Upper lobe of right lung (tissue), 1 donor: ENCODE results near the gene FSHB. TPM values are rescaled to one million over a fixed set of nuclear protein-coding genes. Genes with fewer than 3 reads are reported as not detected.

ENCODE experiments used
- ATAC-seq: fragments of 200-7000 bp; cut with Tn5 transposase; one replicate; pipeline ENCODE4 v1.9.1; 2020; ENCODE audit warnings: mild to moderate bottlenecking, moderate library complexity
- DNase-seq: peaks from one replicate; pipeline ENCODE4 v3.0.0-alpha.2; 2020
- H3K27ac ChIP-seq: fragments of 200-600 bp; one replicate; pipeline ENCODE4 v1.8.0; 2022
- H3K27me3 ChIP-seq: fragments of 200-600 bp; one replicate; pipeline ENCODE4 v1.8.0; 2022; ENCODE audit warnings: mild to moderate bottlenecking
- H3K36me3 ChIP-seq: fragments of 200-600 bp; one replicate; pipeline ENCODE4 v1.8.0; 2022
- H3K4me1 ChIP-seq: fragments of 200-600 bp; one replicate; pipeline ENCODE4 v1.8.0; 2022
- H3K4me3 ChIP-seq: fragments of 200-600 bp; one replicate; pipeline ENCODE4 v1.8.0; 2022; ENCODE audit warnings: mild to moderate bottlenecking
- H3K9me3 ChIP-seq: fragments of 200-600 bp; one replicate; pipeline ENCODE4 v1.8.0; 2022
- CTCF ChIP-seq: fragments of 200-600 bp; IDR thresholded peaks from one replicate; pipeline ENCODE4 v1.8.0; 2022; ENCODE audit warnings: antibody characterized with exemption
- intact Hi-C: fragments of 100-400 bp; cut with DNase I; formaldehyde crosslinking; loops from one replicate; pipeline ENCODE4 v1.11.0; 2022
- total RNA-seq: library from RNA; stranded (reverse); fragmentation: NEBNext Ultra II Directional; extraction: Animal tissue kit (Norgen Biotek cat#: 25700); gene quantifications from one replicate; pipeline ENCODE4 v1.2.1, GENCODE V29; 2021
- donor health status: DM: no; HTN: yes; CAD: no; lungs with severe emphysema.

The FSHB gene
- total RNA-seq, 1 donor from 2014 or later: not detected

GRCh38 chr11:30270671-30271070, 39.9 kb downstream of the FSHB start:
- Histone ChIP-seq H3K9me3 (no peaks in the 10 kb centered on the region), H3K36me3 (no peaks in the 10 kb centered on the region), H3K4me1 (no peaks in the 10 kb centered on the region), H3K4me3 (no peak overlapping the region), H3K27ac (no peak overlapping the region), H3K27me3 (no peaks in the 10 kb centered on the region)
- intact Hi-C loops: no loop called here
- no peak for ATAC-seq
- TF ChIP-seq CTCF: no peak
- no peak for DNase-seq

- Histone ChIP-seq H3K27ac (no peak overlapping the region), H3K4me3 (no peak overlapping the region), H3K27me3 (no peaks in the 10 kb centered on the region), H3K9me3 (no peaks in the 10 kb centered on the region), H3K4me1 (no peaks in the 10 kb centered on the region), H3K36me3 (no peaks in the 10 kb centered on the region)
- intact Hi-C loops: no loop called here
- TF ChIP-seq CTCF: no peak
- no peak for ATAC-seq
- no peak for DNase-seq
Observed at GRCh38 chr11:30277176-30277575, 46.4 kb downstream of the FSHB start.

- Histone ChIP-seq H3K27ac (no peak overlapping the region), H3K4me3 (no peak overlapping the region), H3K36me3 (no peaks in the 10 kb centered on the region), H3K4me1 (no peaks in the 10 kb centered on the region), H3K27me3 (no peaks in the 10 kb centered on the region), H3K9me3 (no peaks in the 10 kb centered on the region)
- ATAC-seq (no peak), DNase-seq (no peak)
- TF ChIP-seq CTCF: no peak
- intact Hi-C loops: no loop called here
Observed at GRCh38 chr11:30279796-30280195, 49.0 kb downstream of the FSHB start.

GRCh38 chr11:30281476-30282288, 50.9 kb downstream of the FSHB start:
- Histone ChIP-seq H3K36me3 (no peaks in the 10 kb centered on the region), H3K27me3 (no peaks in the 10 kb centered on the region), H3K9me3 (no peaks in the 10 kb centered on the region), H3K4me3 (no peak overlapping the region), H3K27ac (no peak overlapping the region), H3K4me1 (no peaks in the 10 kb centered on the region)
- no peak for TF ChIP-seq CTCF
- intact Hi-C loops: no loop called here
- ATAC-seq (peak; percentile 19), DNase-seq (no peak)

- no peak overlapping the region for H3K27ac ChIP-seq
- no peaks in the 10 kb centered on the region for H3K4me1 ChIP-seq
- DNase-seq (no peak), ATAC-seq (no peak)
- H3K27me3 ChIP-seq: no peaks in the 10 kb centered on the region
- intact Hi-C loops: no loop called here
- no peaks in the 10 kb centered on the region for H3K9me3 ChIP-seq
- H3K36me3 ChIP-seq: no peaks in the 10 kb centered on the region
- TF ChIP-seq CTCF: no peak
- H3K4me3 ChIP-seq: no peak overlapping the region
Observed at GRCh38 chr11:30282289-30282631, 51.4 kb downstream of the FSHB start.

Other genes with a start within 250 kb of the FSHB start
- gene KCNA4, start 214.0 kb upstream of the FSHB start, total RNA-seq: 2.1 TPM
- gene ARL14EP, start 92.1 kb downstream of the FSHB start, total RNA-seq: 21.6 TPM